Stimulated activated CD4-positive, alpha-beta T cell treated with anti-CD3 and anti-CD28 coated beads, Interleukin-15, amount 100 ng/mL, for 1 hour (primary cell): Measurements from ENCODE around the gene PHLDB2.

Experiments
- DNase-seq, 2 donors: peaks; one replicate each; pipeline ENCODE4 v3.0.0-alpha.2; 2020; ENCODE audit warnings: low read depth in 1 of 2, low spot score in 1 of 2

The PHLDB2 gene

GRCh38 chr3:111923095-111923771 lies 64.2 kb downstream of the PHLDB2 start:
- DNase-seq, result no peak

GRCh38 chr3:111923806-111924205 lies 64.7 kb downstream of the PHLDB2 start:
- DNase-seq, result no peak

- no peak for DNase-seq
These were observed 65.2 kb downstream of the PHLDB2 start for GRCh38 chr3:111924283-111924682.

DNA sequence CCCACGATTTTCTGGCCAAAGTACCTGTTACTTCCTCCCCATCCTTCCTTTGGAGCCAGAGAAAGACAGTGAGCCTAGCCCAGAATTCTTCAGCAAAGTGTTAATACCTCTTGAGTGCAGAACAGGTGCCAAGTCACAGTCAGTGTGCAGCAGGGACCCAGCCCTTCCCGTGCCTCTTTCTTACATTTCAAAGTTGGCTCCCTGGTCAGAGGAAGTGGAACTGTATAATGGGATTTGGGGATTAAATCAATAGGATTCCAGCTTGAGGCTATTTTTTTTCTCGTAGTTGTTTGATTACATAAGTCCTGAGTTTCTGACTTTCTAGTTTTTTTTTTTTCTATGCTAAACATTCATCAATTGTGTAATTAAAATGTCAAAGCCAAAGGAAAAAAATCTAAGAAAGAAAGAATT lies 67.2 kb downstream of the PHLDB2 start:
- no peak for DNase-seq

DNA sequence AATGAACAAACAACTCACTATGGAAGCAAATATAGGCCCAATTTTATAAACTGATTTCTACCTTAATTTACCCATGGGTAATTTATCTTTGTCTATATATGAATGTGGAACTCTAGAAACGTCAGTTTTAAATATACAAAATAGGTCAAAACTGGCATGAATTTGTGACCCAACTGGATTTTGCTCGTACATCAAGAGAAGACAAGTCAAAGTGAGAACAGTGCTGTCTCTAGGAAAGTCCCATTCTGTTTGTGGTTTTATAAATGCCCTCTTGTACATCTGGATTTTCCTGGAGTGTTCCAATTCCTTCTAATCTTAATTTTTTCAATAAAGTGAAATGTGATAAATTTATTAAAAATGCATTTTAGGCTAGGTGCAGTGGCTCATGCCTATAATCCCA lies 69.5 kb downstream of the PHLDB2 start:
- no peak for DNase-seq

DNA sequence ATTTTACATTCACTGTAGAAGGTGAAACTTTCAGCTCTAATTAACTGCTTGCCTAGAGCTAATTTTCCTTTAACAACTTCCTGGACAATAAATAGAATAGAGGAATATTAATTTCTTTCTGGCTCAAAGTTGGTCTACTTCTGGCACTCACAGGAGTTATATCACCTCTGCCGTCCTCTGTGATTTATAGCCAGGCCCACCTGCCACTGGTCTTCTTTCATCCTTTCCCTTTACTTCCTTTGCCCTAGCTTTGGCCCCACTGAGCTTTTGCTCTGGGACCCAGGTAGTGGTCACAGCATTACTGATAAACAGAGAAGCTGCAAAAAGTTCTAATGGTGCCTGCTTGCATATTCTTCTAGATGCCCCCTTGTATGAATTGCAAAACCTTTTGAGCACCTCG lies 70.4 kb downstream of the PHLDB2 start:
- DNase-seq, result no peak

GRCh38 chr3:111932946-111933345 lies 73.9 kb downstream of the PHLDB2 start:
- DNase-seq, result no peak

DNA sequence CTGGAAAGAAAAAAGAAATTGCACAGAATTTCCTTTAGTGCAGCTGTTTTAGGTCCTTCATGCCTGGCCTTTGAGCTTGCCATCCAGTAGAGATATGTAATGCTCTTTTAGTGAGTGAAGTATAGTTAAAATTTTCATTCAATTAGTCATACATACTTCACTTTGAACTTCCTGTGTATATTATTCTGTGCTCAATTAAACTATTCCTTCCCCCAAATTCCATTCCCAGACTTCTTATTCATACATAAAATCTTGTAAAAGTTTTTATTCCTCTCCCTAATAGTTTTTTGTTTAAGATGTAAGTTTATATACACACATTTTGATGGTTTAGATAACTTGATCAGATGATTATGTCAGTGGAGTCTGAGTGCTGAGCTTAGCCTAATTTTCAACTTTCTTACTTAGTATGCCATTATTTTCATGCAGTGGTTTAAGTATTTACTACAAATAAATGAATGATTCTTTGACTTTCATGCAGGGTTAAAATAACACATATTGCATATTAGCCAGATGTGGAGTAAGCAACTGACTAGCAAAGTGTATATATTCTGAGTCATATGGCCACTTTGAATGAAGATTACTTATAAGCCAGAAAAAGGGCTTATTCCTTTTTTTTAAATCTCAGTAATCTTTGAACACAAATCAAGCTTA lies 77.3 kb downstream of the PHLDB2 start:
- no peak for DNase-seq

- DNase-seq, result no peak
These were observed 77.9 kb downstream of the PHLDB2 start for GRCh38 chr3:111936967-111937366.

- DNase-seq, result no peak
These were observed 78.8 kb downstream of the PHLDB2 start for GRCh38 chr3:111937871-111938270.

DNA sequence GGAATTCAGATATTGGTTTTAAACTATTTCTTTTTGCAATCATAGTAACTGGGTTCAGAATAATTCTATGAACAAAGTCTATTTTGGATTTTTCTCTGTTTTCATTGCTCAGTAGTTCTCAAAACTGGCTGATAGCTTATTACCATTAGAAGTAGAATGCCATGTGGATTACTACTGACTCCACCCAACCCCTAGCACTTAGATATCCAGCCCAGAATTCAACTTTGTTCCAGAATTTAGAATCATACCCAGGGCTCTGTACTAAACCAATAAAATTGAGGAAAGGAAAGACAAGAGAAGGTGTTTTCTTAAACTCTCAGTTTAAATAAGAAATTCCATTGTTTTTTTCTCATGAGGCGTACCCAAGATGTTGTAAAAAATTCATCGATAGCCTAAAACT lies 80.8 kb downstream of the PHLDB2 start:
- DNase-seq, result no peak

DNA sequence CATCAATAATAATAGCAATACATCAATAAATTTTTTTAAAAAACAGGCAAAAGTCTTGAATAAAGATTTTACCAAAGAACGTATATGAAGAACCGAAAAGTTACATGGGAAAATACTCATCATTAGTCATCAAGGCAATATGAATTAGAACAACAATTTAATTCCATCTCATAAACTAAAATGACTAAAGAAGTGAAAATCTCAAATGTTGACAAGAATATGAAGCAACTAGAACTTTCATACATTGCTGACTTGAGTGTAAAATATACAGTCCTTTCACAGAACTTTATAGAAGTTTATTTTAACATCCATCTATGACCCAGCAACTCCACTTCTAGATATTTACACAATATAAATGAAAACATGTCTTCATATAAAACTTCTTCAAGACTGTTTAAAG lies 84.5 kb downstream of the PHLDB2 start:
- DNase-seq, result no peak

GRCh38 chr3:111944372-111944771 lies 85.3 kb downstream of the PHLDB2 start:
- no peak for DNase-seq

DNA sequence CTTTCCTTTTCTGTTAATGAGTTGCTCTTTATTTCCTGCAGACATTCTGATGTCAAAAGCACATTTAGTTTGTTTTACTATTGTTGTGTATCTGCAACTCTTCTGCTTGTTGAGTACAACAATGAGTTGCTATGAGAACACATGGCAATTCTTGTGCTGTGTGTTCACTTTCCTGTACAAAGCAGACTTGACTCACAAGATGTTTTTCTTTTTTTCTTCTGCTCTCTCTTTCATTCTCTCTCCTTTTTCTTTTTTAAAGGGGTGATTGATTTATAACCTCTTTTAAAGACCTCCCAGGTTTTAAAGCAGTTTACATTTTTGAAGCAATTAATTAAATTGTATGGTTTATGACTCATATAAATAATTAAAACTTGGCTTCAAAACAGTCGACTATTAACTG lies 88.2 kb downstream of the PHLDB2 start:
- no peak for DNase-seq

DNA sequence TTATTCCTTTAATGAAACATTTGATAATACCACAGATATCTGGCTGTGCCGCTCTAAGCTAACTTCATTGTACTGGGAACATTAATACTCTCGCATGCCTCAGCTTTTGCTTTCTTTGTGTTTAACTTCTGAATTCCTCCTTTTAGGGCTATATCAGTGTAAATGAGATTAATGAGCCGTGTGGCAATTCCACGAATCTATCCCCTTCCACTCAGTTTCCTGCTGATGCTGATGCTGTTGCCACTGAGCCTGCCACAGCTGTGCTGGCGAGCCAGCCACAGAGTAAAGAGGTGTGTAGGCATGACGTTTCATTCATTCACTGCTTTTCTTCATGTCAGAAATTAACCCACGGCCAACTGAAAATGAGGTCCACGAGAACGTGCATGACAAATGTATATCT lies 89.7 kb downstream of the PHLDB2 start:
- no peak for DNase-seq

DNA sequence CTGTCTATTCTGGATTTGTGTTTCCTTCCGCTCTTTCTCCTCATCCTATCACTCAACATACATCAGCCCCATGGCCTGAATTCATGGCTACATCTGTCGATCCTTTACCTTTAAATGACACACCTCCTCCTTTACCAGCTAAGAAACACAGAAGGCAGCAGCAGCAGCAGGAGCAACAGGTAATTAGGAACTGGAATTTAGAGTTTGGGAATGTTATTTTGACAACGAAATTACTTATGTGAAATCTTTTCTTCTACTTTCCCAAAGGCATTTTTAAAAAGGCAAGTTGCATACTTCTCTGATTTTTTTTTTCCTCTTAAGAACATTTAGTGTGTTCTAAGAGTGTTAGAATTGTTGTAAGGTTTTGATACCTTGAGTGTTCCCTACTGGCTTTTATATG lies 90.6 kb downstream of the PHLDB2 start:
- no peak for DNase-seq

DNA sequence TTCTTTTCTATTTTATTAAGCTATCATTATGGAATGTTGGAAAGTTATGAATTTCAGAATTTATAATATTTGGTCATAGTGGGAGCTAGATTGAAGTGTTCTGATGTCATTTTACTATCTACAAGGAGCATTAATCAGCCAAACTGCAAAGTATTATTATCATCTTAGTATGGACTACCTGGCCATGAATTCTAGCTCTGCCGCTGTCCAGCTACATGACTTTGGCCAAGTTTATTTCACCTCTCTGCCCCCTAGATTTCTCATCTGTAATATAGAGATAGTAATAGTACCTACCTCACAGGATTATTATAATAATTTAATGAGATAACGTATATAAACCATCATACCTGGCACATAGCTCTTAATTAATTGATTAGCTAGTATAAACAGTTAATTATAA lies 92.0 kb downstream of the PHLDB2 start:
- no peak for DNase-seq

- DNase-seq, result no peak
These were observed 93.0 kb downstream of the PHLDB2 start for GRCh38 chr3:111952086-111952485.

GRCh38 chr3:111952866-111953450 lies 93.9 kb downstream of the PHLDB2 start:
- no peak for DNase-seq

DNA sequence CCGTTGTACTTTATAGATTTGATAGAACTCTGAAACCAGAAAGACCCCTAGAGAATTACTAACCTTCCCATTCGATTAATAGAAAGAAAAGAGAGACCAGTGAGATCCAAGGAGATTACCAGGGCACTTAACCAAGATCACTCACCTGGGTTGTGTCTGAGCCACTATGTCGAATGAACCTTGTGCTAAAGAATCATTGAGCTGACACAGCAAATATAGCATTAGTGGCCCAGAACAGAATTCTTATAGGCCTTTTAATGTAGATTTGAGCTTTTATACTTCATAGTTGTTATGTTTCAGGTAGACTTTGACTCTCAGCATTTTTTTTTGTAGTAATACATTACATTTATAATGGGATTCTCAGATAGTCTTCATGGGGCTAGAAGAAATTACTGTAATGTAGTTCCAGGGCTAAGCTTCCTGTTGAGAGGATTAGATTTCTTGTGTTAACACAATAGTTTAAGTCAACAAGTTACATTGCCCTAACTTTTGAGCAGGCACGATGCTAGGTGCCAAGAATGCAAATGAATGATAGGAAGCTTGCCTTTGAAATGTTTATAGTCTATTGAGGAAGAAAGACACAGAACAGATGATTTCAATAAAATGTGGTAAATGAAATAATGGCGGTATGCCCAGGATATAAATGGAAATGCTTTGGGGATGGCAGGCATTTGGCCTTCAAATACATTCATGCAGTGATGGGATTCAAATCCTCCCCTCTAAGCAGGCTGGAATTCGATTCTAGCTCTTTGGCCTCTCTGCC lies 95.3 kb downstream of the PHLDB2 start:
- DNase-seq, result no peak

DNA sequence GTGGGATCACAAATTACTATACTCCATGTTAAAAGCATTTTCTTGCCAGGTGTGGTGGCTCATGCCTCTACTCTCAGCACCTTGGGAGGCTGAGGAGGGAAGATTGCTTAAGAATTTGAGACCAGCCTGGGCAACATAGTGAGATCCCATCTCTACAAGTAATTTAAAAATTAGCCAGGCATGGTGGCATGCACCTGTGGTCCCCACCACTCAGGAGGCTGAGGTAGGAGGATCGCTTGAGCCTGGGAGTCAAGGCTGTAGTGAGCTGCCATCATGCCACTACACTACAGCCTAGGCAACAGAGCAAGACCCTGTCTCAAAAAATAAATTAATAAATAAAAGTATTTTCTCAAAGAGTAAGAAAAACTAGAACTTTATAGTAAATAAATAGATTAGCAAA lies 96.8 kb downstream of the PHLDB2 start:
- no peak for DNase-seq

DNA sequence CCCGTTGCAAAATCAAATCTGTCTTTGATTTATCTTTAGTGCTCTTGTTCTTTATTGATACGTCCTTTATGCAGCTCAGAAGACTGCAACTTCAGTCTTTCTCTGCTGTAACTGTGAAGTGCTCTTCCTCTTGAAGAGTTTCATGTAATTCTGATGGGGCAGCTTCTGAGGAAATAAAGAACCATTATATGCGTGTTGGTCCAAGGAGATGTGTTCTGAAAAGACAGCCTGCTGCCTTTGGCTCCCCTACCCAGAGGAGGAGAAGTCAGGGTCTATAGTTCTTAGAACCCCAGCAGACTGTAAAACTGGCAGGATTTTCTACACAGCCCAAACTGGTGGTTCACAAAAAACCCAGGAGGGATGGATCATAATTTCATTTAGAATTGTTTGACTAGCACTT lies 97.4 kb downstream of the PHLDB2 start:
- DNase-seq, result no peak
